Occipital lobe (tissue), 2 donors: ENCODE measurements around the gene DPYD. TPM values are rescaled to one million over a fixed set of nuclear protein-coding genes. Genes with fewer than 3 reads are reported as not detected.

Experiments
- DNase-seq: peaks from one replicate; lab custom pipeline; 2025; lab: John Stamatoyannopoulos, UW
- total RNA-seq: library from RNA; depleted of rRNA; stranded (reverse); fragments of >200 nt; gene quantifications from one replicate; pipeline ENCODE4 v1.2.3, GENCODE V29; 2014

The DPYD gene
- total RNA-seq, 1 donor from 2014 or later = 72.1 TPM

- no peak for DNase-seq
Observed at GRCh38 chr1:97053268-97053667, 867.6 kb downstream of the DPYD start.

GRCh38 chr1:97051823-97052222, 869.0 kb downstream of the DPYD start:
- no peak for DNase-seq

- no peak for DNase-seq
Observed at GRCh38 chr1:97050506-97050905, 870.3 kb downstream of the DPYD start.

- no peak for DNase-seq
Observed at GRCh38 chr1:97047421-97047793, 873.4 kb downstream of the DPYD start.

- DNase-seq = no peak
Observed at GRCh38 chr1:97046765-97047420, 873.9 kb downstream of the DPYD start.

- DNase-seq = no peak
Observed at GRCh38 chr1:97044159-97044760, 876.6 kb downstream of the DPYD start.

GRCh38 chr1:97042551-97042950, 878.3 kb downstream of the DPYD start:
- DNase-seq = no peak

- DNase-seq = no peak
Observed at GRCh38 chr1:97041026-97041425, 879.8 kb downstream of the DPYD start.

- no peak for DNase-seq
Observed at GRCh38 chr1:97038410-97038809, 882.4 kb downstream of the DPYD start.

- no peak for DNase-seq
Observed at GRCh38 chr1:97034651-97035050, 886.2 kb downstream of the DPYD start.

GRCh38 chr1:97033949-97034348, 886.9 kb downstream of the DPYD start:
- DNase-seq = no peak
